HG02852 (cell line): ENCODE results near the gene TBC1D14.
A peak's percentile ranks its signal among the peaks of the same experiment; 100 is the strongest.

Experiments used
- ATAC-seq: cut with Tn5 transposase; IDR thresholded peaks from one replicate; pipeline ENCODE4 v1.9.1; 2021; ENCODE audit warnings: mild to moderate bottlenecking, moderate library complexity; ENCODE audit not compliant: unreplicated experiment

Gene TBC1D14

DNA sequence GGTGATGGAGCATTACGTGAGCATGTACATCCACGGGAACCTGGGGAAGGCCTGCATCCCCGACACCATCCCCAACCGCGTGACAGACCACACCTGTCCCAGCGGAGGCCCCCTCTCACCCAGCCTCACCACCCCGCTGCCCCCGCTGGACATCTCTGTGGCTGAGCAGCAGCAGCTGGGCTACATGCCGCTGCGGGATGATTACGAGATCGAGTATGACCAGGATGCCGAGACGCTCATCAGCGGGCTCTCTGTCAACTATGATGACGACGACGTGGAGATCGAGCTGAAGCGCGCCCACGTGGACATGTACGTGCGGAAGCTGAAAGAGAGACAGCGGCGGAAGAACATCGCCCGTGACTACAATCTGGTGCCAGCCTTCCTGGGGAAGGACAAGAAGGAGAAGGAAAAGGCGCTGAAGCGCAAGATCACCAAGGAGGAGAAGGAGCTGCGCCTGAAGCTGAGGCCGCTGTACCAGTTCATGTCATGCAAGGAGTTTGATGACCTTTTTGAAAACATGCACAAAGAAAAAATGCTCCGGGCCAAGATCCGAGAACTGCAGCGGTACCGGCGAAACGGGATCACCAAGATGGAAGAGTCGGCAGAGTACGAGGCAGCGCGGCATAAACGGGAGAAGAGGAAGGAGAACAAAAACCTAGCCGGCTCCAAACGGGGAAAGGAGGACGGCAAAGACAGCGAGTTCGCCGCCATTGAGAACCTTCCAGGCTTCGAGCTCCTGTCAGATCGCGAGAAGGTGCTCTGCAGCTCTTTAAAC lies 144.7 kb downstream of the TBC1D14 start:
- ATAC-seq, result no peak

DNA sequence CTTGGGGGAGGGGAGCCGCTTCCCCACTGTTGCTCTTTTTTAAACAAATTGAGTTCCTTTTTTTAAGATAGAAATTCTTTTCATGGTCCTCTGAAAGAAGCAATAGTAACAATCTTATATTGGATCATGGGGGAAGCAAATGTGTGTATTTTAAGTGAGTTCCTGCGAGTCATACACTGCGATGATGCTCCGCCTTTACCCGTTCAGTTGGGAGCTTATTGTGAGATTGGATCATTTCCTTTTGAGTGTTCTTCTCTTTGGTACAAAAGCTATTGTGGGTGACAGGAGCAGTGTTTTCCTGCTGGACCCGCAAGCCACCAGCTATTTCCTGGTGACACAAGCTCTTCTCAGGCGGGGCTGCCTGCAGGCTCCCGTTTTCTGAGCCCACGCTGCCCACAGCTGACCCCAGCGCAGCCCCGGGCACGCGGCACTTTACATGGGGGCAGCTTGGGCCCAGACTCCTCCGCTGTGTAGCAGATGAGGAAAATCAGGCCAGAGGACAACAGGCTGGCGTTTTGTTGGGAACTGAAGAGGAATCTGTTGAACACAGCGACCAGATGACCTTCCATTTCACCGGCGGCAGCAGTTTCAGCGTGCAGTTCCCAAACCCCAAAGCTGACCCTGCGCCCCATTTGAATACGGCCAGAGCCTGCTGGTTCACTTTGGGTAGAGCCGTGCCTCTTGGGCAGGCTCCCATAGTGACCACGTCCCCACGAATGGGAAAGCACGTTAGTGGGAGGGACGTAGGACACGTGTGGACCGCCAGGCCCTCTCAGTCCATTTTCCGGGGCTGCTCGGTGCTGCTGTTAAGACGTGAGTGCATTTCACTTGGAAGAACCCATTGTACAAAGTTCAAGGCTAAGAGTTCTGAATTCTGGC lies 145.7 kb downstream of the TBC1D14 start:
- ATAC-seq, result no peak

DNA sequence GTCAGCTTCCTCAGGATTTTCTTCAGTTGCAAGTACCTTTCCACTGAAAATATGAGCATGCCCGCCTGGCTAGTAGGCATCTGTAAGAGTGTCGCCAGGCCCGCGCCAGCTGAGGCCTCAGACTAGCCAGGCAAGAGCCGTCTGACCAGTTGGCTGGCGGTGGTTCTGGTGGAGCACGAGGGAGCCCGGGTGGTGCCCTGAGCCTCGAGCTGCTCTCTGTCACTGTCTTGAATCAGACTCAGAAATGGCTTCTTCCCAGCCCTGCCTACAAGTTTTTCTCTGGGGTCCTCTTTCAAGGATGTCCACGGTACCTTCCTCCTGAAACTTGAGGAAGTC lies 146.3 kb downstream of the TBC1D14 start:
- no peak for ATAC-seq

DNA sequence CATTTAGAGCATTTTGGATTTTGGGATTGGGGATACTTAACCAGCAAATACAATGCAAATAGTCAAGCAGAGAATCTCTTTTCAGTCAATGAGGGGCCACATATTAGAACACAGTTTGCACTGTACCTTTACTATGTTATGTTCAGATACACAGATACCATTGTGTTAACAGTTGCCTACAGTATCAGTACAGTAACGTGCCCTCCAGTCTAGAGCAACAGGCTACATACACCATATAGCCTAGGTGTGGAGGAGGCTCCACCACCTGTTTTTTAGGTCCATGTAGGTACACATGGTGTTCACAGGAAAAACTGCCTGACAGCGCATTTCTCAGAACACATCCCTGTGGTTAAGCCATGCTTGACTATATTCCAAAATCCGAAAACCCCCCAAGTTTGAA lies 149.2 kb downstream of the TBC1D14 start:
- ATAC-seq, result no peak

DNA sequence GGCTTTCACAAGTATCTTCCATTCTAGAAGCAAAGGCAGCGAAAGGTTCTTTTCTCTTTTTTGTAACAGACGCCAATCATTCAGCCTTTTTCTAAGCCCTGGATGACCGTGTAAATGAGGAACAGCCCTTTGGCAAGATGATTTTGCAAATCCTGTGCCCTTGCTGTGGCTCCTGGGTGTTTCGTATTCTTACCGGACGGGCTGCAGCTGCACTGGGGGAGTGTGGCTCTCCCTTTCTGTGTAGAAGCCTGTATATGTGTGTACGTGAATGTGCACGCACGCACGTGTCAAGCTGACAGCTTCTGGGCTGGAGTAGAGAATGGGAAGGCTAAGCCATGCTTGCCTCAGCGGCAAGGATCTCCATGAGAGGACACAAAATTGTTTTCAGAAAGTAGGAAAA lies 150.0 kb downstream of the TBC1D14 start:
- no peak for ATAC-seq

DNA sequence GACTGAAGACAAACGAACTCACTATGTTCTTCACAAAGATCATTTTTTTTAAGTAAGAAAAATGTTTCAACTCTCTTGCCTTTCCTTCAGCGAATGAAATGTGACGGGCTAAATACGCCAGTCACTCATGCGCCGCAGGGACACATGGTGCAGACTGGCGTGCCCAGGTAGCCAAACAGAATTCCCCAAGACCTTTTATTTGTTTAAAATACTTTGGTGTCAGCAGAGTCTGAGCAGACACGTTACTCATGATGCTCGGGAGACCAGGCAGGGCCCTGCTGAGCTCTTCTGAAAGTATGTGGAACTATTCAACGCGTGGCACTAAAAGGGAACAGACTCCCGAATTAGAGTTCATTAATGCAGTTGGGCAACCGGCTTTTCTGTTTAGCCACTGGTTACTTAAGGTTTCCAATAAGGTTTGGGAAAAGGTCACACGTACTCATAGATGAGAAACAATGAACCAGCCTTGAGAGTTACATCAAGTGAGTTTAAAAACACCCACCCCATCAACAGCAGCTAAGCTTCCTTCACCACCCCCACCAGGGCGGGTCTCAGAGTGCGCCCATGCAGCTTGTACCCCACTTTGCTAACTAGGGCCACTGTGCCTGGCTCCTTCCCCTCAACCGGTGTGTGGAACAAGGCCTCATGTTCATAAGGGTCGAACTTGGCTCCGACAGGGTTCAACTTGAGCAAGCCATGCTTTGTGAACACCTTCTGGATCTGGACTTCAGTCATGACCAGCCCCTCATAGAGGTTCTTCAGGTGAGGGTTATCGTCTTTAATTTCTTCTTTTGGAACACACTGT lies 150.9 kb downstream of the TBC1D14 start:
- ATAC-seq, result no peak

DNA sequence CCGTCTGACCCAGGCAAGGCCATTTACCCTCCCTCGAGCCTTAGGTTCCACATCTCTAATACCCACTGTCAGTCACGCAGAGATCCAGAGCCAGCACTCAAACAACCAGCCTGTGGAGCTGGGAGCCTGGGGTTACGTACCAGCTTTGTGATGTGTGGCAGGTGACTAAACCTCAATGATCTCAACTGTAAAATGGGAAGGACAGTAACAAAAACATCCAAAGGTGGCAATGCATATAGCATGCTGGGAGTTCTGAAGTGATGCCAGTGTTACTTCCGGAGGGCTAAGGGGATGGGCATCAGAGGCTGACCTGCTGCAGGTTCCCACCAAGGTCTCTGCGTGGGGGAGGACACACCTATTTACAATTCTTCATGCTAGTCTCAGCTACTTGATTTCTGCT lies 152.2 kb downstream of the TBC1D14 start:
- ATAC-seq, result no peak

DNA sequence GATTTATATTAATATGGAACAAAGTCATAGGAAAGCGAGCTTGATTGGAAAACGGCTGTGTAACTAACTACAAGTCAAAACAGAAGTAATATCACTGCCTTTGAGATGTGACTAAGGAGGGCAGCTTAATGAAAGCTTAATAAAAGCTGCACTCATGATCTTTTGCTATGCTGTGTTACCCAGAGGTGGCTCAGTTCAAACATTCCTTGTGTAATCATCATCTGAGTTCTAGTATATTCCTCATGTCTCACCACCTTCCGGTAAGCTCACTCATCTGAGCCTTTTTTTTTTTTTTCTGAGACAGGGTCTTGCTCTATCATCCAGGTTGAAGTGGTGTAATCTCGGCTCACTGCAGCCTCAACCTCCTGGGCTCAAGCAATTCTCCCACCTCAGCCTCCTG lies 153.2 kb downstream of the TBC1D14 start:
- ATAC-seq, result no peak

DNA sequence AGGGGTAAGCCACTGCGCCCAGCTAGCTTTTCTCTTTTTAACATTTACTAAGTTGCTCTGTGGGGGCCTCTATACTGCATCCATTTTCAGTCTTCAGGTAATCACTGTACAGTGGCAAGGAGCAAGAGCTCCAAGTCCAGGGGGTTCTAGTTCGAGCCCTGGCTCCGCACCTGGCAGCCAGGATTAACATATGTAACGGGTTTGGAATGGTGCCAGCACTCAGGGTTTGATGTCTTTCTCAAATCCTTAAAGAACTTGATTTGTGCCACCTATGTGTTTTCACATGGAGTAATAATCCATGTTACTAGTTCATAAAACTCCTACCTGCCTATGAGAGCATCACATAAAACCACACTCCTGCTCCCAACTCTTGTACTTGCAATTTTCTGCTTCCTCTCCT lies 153.7 kb downstream of the TBC1D14 start:
- no peak for ATAC-seq

DNA sequence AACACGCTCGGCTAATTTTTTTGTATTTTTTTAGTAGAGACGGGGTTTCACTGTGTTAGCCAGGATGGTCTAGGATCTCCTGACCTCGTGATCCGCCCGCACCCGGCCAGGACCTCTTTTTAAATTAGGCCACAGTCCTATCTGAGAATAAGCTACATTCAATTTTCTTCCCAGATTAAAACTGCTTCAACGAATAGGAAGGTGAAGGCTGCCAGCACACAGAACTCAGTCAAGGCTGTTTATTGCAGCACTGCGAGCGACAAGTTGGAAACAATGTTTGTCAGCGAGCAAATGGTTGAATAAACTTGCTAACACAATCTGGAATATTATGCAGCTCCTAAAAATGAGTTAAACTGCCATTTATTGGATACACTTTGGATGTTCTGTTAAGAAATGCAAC lies 156.4 kb downstream of the TBC1D14 start:
- ATAC-seq, result no peak

DNA sequence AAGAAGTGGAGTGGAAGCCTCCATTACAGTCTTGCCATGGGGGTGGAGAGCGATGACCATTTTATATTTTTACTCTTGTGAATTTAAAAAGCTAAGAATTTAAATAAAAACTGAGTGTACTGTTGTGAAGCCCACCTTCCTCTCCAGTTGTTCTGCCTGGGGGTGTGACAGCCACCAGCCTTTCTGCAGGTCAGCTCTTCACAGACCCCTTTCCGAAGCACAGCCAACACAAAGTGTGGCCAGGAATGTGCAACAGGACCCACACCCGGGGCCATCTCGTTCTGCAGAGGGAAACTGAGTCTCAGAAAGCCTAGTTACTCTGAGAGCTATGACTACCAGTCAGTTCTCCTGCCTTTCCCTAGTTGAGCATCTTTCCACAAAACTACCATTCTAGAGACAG lies 156.9 kb downstream of the TBC1D14 start:
- ATAC-seq, result no peak

DNA sequence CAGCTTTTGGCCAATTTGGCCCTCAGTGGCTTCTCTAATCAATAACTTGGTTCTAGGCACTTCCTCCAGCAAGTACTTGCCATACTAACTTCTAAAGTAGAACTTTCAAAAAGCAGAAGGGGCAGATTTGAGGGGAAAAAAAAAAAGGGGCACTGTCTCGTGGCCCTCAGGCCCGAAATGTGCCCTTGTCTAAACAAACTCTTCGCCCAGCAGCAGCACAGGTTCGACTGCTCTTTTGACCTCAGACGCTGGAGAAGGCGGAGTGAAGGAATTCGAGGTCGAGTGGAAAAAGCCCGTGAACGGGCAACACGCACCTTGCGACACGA lies 157.5 kb downstream of the TBC1D14 start:
- ATAC-seq, result no peak

DNA sequence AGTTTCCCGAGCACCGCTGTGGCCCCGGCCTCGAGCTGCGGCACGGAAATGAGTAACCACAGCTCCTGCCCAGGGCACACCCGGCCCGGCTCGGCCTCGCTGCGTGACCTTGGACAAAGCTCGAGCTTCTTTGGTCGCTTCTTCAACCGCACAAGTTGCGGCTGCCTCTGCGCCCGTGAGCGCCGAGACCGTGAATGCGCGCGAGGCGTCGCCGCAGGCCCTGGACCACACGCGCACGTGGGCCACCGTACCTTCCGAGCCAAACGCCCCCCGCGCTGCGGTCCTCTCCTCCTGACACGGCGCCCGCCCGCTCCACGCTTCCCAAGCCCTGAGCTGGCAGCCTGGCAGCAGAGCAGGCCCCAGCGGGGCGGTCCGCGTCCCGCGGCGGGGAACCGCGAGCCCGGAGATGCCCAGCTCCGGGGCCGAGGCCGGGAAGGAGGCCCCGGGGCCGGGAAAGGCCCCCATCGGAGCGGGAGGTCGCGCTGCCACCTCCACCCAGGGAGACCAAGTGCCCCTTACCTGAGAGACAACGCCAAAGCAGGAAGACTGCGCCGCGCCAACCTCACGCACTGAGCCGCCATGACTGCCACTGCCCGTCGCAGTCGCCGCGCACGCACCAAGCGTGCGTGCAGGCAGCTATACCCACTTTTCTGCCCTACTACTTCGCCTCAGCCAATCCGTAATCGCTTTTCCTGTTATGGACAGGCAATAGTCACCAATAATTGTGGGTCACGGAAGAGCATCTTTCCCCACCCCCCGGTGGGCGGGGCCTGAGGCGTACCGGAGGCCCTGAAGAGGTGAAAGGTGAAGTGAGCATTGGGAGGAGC lies 158.0 kb downstream of the TBC1D14 start, which contains the start of gene GRPEL1:
Gene GRPEL1, minus strand, starts transcription at position 613 of the 827 bp plus-strand sequence. Its CDS starts 32 bp downstream, at position 581.
- peak; percentile 90 for ATAC-seq

DNA sequence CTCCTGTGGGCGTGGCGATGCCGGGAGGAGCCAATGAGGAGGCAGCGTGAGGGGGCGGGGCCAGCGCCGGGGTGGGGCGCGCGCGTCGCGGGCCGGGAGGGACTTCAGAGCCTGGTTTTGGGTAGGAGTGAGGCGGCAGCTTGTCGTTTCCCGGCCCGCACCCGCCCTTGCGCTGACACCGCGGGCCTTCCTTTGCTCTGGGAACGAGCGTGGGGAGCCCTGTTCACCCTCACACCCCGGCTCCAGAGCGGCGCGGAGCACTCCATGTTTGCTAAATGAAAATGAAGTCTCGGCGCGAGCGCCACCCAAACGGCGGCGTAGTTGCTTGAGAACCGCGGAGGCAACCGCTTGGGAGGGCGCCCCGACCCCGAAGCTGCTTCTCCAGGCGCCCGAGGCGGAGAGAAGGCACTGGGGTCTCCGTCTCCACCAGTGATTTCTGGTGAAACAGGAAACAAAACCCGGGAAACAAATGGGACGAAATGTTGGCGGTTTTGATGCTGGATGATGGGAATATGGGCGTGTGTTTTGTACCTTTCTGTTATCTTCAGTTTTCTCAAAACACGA lies 158.7 kb downstream of the TBC1D14 start:
- peak; percentile 26 for ATAC-seq

DNA sequence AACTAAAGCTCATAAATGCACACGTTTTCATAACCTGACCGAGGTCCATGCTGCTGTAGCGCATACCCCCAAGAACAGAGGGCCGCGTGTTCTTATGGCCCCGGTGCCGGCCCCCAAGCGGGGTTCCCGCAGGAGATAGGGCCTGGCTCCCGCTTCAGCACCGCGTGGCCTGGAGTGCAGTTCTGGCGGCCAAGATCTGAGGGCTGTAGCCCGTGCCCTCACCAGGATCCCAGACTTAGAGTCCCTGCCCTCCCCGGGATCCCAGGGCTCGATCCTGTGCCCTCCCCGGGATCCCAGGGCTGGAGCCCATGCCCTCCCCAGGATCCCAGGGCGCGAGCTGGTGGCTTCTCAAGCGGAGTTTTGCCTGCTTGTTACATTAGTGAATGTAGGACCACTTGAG lies 159.3 kb downstream of the TBC1D14 start:
- ATAC-seq, result no peak

DNA sequence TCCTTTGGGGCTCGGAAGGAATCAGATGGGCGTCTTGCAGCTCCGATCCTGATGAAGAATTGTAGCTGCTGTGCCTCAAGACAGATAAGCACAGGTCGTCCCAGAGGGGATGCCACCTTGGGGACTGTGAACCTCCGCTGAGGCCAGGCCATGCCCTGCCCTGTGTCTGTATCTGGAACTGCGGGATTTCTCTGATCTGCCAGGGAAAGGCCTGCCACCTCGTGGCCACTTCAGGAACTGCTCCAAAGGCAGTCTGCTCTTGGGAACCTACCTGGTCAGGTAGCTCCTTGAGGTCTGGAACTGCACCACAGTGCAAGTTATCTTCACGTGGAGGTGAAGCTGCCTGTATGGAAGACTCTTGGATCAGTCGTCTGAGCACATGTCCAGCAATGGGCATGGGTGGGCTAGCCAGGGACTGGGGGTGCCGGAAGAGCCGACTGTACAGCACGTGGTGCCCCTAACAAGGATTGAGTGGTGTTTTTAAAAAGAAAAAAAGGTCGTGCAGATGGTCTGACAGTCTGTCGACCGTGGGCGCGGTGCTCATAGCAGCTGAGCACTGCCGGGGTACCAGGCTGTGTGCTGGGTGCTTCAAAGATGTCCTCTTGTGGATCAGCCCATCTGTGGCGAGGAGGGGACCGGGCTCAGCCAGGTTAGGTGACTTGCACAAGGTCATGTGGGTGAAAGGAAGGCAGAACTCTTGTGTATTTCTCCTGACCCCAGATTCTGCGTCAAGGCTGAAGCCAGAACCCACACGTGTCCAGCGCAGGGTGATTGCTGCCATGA lies 161.3 kb downstream of the TBC1D14 start:
- ATAC-seq, result peak; percentile 29

DNA sequence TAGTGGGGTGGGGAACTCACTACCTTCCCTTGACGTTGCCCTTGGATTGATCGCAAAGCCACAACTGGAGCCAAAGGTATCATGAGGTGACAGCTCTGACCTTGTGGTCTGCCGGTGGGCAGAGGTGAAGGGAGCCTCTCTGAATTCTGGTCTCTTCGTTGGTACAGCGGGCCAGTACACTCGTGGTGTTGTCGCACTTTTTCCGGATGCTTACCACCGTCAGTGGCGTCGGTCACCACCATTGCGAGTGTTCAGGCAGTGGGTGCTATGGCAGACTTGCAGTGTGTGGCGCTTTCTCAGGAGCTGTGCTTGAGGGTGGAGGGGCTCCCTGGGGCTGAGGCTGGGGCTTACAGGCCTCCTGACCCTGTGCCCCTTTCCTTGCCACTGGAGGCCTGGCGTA lies 163.4 kb downstream of the TBC1D14 start:
- ATAC-seq, result no peak

DNA sequence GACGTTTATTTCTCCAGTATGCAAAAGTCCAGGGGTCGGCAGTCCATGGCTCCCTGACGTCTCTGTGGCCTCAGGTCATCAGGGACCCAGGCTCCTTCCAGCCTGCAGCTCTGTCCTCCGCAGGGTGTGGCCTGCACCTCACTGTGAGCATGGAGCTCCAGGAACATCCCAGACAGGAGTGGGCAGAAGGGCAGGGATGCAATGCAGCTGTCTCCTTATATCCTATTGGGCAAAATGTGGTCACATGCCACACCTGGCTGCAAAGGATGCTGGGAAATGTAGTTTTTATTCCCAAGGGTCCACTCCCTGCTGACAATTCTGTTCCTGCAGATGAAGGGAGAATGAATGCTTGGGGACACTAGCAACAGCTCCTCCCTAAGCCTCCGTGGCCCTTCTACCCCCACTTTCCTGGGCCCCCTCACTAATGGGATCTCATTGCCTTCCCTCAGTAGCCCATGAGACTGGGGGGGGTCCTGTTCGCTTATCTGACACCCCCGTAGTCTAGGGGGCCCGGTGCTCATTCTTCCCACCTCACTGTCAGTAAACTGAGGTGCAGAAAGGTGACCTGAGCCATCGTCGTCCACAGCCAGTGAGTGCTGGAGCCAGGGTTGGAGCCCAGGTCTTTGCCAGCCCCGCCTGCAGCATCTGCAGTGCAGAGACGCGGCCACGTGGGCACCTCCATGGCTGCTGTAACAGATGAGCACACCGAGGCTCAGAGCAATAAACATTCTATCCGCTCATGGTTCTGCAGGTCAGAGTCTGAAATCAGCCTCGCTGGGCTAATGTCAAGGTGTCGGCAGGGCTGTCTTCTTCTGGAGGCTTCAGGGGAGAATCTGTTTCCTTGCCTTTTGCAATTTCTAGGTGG lies 164.1 kb downstream of the TBC1D14 start:
- no peak for ATAC-seq

DNA sequence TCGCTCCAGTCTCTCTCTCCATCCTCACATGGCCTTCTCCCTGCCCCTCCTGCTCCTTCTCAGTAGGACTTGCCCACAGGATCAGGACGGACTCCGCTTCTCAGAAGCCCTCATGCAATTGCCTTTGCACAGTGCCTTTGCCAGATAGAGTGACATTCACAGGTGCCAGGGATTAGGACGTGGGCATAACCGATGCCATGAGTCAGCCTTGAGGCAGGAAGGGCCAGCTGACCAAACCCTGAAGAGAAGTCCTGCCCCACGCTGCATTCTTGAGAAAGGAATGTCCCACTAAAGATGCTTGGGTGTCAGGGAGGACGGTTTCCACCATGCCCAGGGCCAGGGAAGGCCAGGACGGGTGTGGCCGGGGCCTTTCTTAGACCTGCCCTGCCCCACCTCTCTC lies 164.8 kb downstream of the TBC1D14 start:
- ATAC-seq, result no peak
